Measurements from ENCODE around the gene NHLRC2.
"Not testable (repeated sequence)": the region's sequence is repeated elsewhere in the genome, so short reads cannot be mapped to it uniquely, and the experiment has no call there.

Gene NHLRC2

GRCh38 chr10:113937258-113937657 is 82.8 kb downstream of the NHLRC2 start:
- no peak overlapping the region for H3K27ac Mint-ChIP-seq
- no peaks in the 10 kb centered on the region for H3K9me3 Mint-ChIP-seq
- H3K4me3 Mint-ChIP-seq = no peak overlapping the region
- H3K4me1 Mint-ChIP-seq = no peaks in the 10 kb centered on the region
- no peaks in the 10 kb centered on the region for H3K36me3 Mint-ChIP-seq
- H3K27me3 Mint-ChIP-seq = peaks cover 5% of the 10 kb centered on the region

DNA sequence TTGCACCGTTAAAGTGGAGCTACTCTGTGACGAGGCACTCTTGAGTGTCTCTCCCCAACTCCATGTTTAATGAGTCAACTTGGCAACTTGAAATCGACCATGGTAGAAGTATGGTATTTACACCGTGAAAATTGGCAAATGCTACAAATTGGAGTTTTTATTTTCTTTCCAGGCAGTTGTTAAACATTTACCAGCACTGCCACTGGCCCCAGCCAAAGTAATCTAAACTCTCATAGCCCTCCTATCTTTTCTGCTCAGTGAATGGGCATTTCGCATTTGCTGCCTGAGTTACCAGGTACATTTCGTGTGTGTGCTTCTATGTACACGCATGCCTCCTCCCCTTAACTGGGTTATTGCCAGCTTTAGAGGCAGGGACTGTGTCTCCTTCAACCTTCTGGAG is 83.3 kb downstream of the NHLRC2 start:
- H3K4me1 Mint-ChIP-seq = no peaks in the 10 kb centered on the region
- no peak overlapping the region for H3K27ac Mint-ChIP-seq
- H3K9me3 Mint-ChIP-seq = no peaks in the 10 kb centered on the region
- H3K4me3 Mint-ChIP-seq = no peak overlapping the region
- peaks cover 5% of the 10 kb centered on the region for H3K27me3 Mint-ChIP-seq
- no peaks in the 10 kb centered on the region for H3K36me3 Mint-ChIP-seq

DNA sequence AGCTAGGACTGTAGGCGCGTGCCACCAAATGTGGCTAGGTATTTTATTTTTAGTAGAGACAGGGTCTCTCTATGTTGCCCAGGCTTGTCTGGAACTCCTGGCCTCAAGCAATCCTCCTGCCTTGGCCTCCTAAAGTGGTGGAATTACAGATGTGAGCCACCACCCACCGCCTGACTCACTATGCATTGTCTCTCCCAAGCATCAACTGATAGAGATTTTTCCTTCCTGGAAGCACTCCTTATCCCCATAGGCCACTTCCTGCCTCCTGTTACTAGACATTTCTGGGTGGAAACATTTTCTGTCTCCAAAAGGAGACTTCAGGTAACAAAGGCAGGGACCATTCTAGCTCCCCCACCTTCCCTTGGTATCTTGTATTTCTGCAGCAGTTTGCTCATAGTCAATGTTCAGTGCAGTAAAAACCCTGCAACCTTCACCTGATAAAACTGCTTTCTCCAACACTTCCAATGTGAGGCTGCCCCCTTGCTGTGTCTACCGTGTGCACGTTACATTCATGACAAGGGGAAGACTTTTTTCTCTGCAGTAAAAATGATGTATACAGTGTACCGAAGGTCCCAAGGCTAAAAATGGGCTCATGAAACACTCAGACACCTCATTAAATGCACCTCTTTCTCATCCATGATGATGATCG is 84.9 kb downstream of the NHLRC2 start:
- Mint-ChIP-seq H3K27me3 (peaks cover 5% of the 10 kb centered on the region), H3K4me3 (no peak overlapping the region), H3K9me3 (no peaks in the 10 kb centered on the region), H3K4me1 (no peaks in the 10 kb centered on the region), H3K27ac (no peak overlapping the region), H3K36me3 (no peaks in the 10 kb centered on the region)

- Mint-ChIP-seq H3K9me3 (no peaks in the 10 kb centered on the region), H3K4me1 (no peaks in the 10 kb centered on the region), H3K27ac (no peak overlapping the region), H3K36me3 (no peaks in the 10 kb centered on the region), H3K4me3 (no peak overlapping the region), H3K27me3 (peaks cover 5% of the 10 kb centered on the region)
Observed at GRCh38 chr10:113941140-113941539, 86.7 kb downstream of the NHLRC2 start.

DNA sequence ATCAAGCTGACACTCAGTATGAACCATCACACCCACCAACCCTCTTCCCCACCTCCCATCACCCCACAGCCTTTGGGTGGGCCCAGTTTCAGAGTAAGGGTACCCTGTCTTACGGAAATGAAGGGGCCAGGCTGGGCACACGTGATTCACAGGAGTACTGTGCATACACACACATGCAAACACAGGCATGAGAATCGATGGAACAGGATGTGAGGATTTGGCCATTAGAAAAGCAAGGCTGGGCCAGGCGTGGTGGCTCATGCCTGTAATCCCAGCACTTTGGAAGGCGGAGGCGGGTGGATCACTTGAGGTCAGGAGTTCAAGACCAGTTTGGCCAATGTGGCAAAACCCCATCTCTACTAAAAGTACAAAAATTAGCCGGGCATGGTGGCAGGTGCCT is 88.7 kb downstream of the NHLRC2 start:
- H3K9me3 Mint-ChIP-seq, H3K27me3 Mint-ChIP-seq, H3K4me1 Mint-ChIP-seq, H3K36me3 Mint-ChIP-seq, H3K27ac Mint-ChIP-seq, H3K4me3 Mint-ChIP-seq: not testable (repeated sequence)

DNA sequence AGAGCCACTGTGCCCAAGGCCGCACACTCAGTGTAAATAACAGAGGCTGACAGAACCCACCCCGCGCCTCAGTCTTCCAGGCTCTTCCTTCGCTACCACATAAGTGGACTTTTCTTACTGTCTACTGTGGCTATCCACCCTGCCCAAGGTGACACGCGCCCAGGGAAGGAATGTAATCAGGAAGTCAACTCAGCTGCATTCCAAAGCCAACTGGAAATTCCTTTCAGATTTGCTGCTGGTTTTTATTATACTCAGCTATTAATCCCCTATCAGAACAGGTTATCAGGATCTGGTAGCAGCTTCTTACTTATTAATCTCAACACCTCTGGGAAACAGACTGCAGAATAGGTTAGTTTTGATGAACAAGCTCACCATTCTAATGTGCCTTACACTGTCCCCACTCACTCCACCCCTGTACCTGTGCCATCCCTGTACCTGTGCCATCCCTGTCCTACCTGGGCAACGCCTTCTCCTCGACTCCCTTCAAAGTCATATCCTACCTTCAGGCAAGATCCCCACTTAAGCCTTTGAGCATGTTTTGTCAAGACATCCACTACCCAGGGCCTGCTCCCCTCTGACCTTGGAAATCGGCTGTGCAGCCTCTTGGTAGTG is 90.7 kb downstream of the NHLRC2 start:
- no peak overlapping the region for H3K27ac Mint-ChIP-seq
- H3K9me3 Mint-ChIP-seq = no peaks in the 10 kb centered on the region
- H3K4me1 Mint-ChIP-seq = no peaks in the 10 kb centered on the region

DNA sequence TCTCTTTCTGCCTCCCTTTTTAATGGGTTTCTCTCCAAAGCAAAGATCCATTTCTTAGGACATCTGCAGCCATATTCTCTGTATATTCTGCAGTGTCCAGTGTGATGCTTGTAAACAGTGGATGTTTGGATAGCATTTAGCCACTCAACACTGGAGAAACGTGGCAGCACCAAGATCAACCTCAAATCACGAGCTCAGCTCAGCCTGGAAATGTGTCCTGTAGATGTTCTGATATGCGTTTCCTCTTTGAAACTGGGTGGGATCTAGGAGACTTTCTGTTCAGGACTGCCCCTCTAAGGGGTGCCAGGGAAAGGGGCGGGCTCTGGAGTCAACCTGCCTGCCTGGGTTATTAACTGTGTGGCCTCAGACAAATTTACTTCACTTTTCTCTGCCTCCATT is 91.2 kb downstream of the NHLRC2 start:
- Mint-ChIP-seq H3K36me3 (no peaks in the 10 kb centered on the region), H3K4me1 (no peaks in the 10 kb centered on the region), H3K27me3 (peaks cover 5% of the 10 kb centered on the region), H3K9me3 (no peaks in the 10 kb centered on the region), H3K27ac (no peak overlapping the region), H3K4me3 (no peak overlapping the region)

More for the DNA sequence above, 90.7 kb downstream of the NHLRC2 start:
- H3K36me3 Mint-ChIP-seq = no peaks in the 10 kb centered on the region
- H3K27me3 Mint-ChIP-seq = peaks cover 5% of the 10 kb centered on the region
- H3K4me3 Mint-ChIP-seq = no peak overlapping the region

DNA sequence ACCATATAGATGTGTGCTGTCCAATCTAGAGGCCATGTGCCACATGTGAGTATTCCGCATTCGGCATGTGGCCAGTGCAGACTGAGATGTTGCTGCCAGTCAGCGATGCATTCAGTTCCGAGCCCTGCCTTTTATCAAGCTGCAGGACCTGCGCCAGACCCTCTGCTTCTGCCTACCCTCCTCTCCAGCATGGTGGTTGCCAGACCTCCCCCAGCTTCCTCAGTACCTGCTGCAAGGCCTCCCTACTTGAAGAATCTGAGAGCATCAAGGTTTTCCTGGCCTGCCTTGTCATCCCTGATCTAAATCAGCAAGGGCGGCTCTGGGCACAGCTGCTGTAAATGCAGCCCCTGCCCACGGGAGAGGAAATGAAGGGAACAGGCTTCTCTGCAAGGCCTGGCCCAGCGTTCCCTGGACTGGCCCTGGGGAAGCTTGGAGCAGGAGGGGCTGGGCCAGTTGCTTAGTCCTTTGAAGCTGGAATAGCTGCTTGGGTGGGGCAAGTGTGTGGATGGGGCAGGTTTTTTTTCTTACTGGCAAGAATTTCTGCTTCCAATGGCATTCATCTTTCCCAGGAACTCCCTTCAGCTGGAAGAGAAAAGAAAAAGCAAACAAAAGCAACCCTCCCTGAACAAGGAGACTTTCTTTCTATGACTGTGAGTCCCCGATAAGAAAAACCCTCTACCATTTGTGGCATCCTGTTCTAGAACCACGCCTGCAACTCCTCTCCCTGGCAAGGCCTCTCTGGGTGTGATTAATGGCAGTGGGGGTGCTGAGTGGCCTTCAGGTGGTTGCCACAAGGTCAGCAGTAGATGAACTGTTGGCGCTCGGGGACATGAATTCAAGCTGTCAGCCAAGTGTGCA is 93.0 kb downstream of the NHLRC2 start:
- H3K4me3 Mint-ChIP-seq = no peak overlapping the region
- no peaks in the 10 kb centered on the region for H3K36me3 Mint-ChIP-seq
- no peaks in the 10 kb centered on the region for H3K9me3 Mint-ChIP-seq
- H3K27ac Mint-ChIP-seq = no peak overlapping the region
- H3K4me1 Mint-ChIP-seq = no peaks in the 10 kb centered on the region
- no peaks in the 10 kb centered on the region for H3K27me3 Mint-ChIP-seq

GRCh38 chr10:113948048-113948447 is 93.6 kb downstream of the NHLRC2 start:
- H3K27me3 Mint-ChIP-seq = no peaks in the 10 kb centered on the region
- no peaks in the 10 kb centered on the region for H3K4me1 Mint-ChIP-seq
- H3K27ac Mint-ChIP-seq = no peak overlapping the region
- no peaks in the 10 kb centered on the region for H3K36me3 Mint-ChIP-seq
- H3K9me3 Mint-ChIP-seq = no peaks in the 10 kb centered on the region
- H3K4me3 Mint-ChIP-seq = no peak overlapping the region

DNA sequence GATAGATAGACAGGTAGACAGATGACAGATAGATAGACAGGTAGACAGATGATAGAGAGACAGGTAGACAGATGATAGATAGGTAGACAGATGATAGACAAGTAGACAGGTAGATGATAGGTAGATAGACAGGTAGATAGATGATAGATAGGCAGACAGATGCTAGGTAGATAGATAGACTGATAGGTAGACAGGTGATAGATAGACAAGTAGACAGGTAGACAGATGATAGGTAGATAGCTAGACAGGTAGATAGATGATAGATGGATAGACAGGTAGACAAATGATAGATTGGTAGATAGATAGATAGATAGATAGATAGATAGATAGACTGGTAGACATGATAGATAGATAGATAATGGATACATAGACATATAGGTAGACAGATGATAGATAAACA is 95.8 kb downstream of the NHLRC2 start:
- H3K27me3 Mint-ChIP-seq = no peaks in the 10 kb centered on the region

GRCh38 chr10:113953505-113954272 is 99.2 kb downstream of the NHLRC2 start:
- peaks cover 1% of the 10 kb centered on the region for H3K27me3 Mint-ChIP-seq
- peaks cover 6% of the 10 kb centered on the region for H3K4me1 Mint-ChIP-seq
- H3K27ac Mint-ChIP-seq = no peak overlapping the region
- no peak overlapping the region for H3K4me3 Mint-ChIP-seq
- H3K9me3 Mint-ChIP-seq = no peaks in the 10 kb centered on the region
- no peaks in the 10 kb centered on the region for H3K36me3 Mint-ChIP-seq

More for the DNA sequence above, 95.8 kb downstream of the NHLRC2 start:
- H3K9me3 Mint-ChIP-seq = no peaks in the 10 kb centered on the region
- H3K4me1 Mint-ChIP-seq = no peaks in the 10 kb centered on the region
- no peak overlapping the region for H3K27ac Mint-ChIP-seq
- no peaks in the 10 kb centered on the region for H3K36me3 Mint-ChIP-seq
- no peak overlapping the region for H3K4me3 Mint-ChIP-seq

DNA sequence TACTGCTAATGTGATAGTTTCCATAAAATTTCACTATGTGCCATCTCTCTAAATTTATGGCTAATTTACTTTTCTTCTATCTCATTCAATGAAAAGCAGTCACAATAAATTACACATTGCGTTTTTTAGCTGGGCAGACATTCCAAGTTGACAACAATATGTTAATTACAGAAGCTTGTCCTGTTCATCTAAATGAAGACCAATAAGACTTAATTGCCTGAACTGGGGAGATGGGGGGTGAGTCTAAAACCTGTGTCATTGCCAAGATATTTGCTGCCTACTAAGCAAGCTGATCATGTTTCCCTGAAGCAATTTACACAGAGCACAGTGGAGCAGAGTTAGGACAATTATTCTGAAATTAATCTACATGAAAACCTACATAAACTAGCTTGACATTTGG is 99.9 kb downstream of the NHLRC2 start:
- H3K9me3 Mint-ChIP-seq = no peaks in the 10 kb centered on the region
- no peak overlapping the region for H3K4me3 Mint-ChIP-seq
- H3K27ac Mint-ChIP-seq = no peak overlapping the region
- no peaks in the 10 kb centered on the region for H3K36me3 Mint-ChIP-seq
- H3K4me1 Mint-ChIP-seq = peaks cover 11% of the 10 kb centered on the region
- peaks cover 1% of the 10 kb centered on the region for H3K27me3 Mint-ChIP-seq

GRCh38 chr10:113957013-113957412 is 102.6 kb downstream of the NHLRC2 start:
- peaks cover 1% of the 10 kb centered on the region for H3K27me3 Mint-ChIP-seq
- H3K4me1 Mint-ChIP-seq = peaks cover 34% of the 10 kb centered on the region
- H3K9me3 Mint-ChIP-seq = no peaks in the 10 kb centered on the region

DNA sequence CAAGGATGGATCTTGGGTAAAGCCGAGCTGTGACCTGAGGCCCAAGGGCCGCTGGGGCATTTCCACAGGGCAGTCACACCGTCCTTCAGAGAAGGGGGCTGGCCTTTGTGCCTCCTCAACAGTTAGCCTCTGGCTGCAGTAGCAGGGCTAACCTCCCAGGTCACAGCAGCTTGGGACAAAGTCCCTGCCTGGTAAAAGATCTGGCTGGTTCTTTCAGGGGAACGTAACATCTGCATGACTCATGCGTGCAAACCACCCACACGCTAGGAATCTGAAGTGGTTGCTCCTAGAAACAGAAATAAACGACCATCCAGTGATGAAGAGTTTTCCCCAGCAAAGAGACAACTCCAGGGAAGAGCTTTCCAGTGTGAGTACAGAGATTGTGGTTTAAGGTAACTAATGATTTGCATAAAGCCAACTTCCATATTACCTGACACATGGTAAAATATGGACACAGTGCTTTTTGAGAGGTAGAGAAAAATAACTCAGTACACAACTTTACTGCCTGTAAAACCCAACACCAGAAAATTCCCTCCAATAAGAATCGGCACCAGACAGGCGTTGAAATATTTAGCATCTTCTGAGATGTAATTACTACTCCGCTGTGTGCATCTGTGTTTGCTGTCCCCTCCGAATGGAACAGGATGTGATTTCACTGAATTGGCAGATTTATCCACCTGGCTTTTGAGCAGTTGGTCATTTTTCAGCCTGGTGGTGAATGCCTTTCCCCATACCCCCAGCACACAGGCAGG is 104.3 kb downstream of the NHLRC2 start:
- Mint-ChIP-seq H3K27me3 (peaks cover 1% of the 10 kb centered on the region), H3K9me3 (peaks cover 5% of the 10 kb centered on the region), H3K4me3 (no peak overlapping the region), H3K27ac (no peak overlapping the region), H3K36me3 (peaks cover 4% of the 10 kb centered on the region), H3K4me1 (peaks cover 40% of the 10 kb centered on the region)

More at GRCh38 chr10:113957013-113957412, 102.6 kb downstream of the NHLRC2 start:
- Mint-ChIP-seq H3K36me3 (peaks cover 4% of the 10 kb centered on the region), H3K4me3 (no peak overlapping the region), H3K27ac (no peak overlapping the region)

DNA sequence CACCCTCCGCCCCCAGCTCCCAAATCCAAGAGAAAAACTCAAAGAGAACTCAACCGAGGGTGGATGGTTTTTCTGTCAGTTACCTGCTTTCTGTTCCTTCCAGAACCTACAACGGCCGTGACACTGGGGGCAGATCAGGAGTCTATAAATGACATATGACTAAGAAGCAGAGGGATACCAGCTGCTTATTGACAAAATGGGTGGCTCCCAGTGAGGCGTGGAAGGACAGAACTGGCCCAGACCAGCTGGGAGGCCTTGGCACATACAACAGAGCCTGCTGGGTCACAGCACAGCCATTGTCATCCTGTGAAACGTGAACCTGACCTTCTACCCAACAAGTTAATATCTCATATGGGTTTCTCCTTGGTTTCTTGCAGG is 104.9 kb downstream of the NHLRC2 start:
- peaks cover 40% of the 10 kb centered on the region for H3K4me1 Mint-ChIP-seq
- peaks cover 1% of the 10 kb centered on the region for H3K27me3 Mint-ChIP-seq
- no peak overlapping the region for H3K27ac Mint-ChIP-seq
- peaks cover 4% of the 10 kb centered on the region for H3K36me3 Mint-ChIP-seq
- no peak overlapping the region for H3K4me3 Mint-ChIP-seq
- H3K9me3 Mint-ChIP-seq = peaks cover 5% of the 10 kb centered on the region
